HG03439 (cell line): ENCODE data around the gene DONSON.

ENCODE experiments used
- ATAC-seq: cut with Tn5 transposase; IDR thresholded peaks from one replicate; pipeline ENCODE4 v1.9.1; 2021; ENCODE audit warnings: mild to moderate bottlenecking, moderate library complexity; ENCODE audit not compliant: unreplicated experiment

The DONSON gene

DNA sequence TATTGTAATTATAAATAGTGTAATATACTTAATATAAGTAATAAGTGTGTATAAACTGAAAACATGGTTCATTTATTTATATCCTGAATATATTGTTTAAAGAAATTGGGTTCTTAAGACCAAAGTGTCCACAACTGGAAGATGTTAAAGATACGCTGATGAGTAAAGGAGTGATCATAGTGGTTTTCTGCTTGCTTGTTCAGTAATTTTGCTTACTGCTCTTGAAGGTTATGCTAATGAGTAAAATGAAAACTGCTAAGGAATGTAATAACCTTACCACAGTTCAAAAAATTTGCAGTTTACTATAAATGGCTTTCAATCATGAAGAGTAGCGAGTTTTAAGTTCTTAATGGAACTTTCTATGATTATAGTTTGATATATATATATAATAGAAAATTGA lies 22.0 kb downstream of the DONSON start:
- ATAC-seq = no peak

DNA sequence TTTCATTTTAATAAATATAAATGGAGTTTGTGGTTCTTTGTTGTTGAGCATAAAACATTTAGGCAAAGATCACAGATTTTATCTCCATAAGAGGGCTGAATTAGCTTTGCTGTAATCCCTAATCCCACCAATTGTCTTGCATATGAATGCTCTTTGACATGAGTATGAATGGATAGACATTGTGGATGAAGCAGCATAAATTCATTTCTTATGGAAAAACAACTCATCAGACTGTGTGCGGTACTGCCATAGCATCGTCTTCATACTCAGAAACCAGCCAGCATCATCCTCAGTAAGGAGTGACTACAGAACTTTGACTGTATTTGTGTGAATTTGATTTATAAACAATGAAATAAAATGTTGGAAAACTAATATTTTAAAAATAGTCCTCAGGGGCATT lies 26.1 kb downstream of the DONSON start:
- ATAC-seq = no peak

DNA sequence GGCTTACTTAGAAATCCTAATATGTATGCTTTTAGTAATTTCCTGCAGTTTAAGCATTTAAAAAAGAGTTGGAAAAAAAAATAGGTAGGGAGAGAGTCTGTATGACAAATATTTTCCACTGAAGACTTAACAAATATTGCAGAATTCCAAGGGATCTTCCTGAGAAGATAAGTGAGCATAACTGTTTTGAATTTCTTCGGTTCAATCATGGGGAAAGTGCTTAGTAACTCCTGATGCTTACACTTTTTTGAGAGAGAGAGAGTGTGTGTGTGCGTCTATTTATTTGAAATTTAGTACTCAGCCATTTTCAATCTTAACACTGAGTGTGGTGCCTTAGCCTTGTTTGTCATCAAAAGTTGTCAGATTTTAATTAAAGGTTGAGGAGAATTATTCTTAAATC lies 27.1 kb downstream of the DONSON start:
- no peak for ATAC-seq

DNA sequence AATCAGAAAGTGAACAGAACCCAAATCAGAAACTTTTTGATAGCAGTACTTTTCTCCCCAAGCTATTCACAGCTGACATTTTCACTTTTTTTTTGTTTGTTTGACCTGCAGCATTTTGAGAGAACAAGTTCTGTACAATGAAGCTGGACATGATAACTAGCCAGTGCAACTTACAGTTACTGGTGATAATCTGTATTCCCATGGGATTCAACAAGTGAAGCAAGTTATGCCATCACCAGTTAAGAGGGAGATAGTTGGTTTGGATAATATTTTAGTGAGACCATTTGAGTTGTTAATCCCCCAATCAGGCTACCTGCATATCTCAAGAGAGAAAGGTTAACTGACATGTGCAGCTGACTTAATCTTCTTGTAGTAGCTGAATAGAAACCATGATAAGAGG lies 27.5 kb downstream of the DONSON start:
- ATAC-seq = no peak

DNA sequence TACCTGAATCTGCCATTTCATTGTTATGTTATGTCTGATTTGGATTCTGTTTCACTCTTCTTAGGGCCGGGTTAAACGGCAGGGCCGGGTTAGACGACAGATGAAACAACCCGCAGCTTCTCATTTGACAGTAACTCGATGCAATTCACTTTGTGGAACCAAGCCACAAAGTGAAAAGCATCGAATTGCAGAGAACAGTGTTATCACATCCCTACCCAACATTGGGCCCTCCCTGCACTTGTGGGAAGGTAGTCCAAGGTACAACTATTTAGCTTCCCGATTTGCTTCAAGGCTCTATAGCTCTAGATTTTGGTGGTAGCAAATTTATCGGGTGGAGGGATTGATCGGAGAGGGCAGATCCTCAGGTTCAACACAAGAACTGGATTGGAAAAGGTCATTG lies 28.7 kb downstream of the DONSON start:
- no peak for ATAC-seq

DNA sequence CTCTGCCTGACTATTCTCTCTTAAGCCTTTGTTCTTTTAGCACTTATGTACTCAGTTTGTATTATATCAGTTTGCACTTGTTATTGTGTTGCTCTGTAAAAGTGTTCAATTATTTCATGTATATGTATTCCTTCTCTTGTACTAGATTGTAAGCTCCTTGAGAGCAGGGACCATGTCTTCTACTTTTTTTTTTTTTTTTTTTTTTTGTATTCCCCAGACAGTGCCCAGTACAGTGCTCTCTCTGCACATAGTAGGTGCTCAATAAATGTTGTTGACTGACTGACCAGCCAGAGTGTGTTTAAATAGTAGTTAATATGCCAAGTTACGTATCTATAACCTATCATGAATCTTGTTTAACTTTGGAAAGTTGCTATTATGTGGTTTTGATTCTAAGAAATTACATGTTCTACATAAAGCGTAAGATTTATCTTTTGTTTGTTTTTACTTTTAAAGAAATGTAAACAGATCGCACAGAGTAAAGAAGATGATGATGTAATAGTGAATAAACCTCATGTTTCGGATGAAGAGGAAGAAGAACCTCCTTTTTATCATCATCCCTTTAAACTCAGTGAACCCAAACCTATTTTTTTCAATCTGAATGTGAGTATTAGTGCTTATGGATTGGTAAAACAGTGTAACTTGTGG lies 29.6 kb downstream of the DONSON start:
- no peak for ATAC-seq

DNA sequence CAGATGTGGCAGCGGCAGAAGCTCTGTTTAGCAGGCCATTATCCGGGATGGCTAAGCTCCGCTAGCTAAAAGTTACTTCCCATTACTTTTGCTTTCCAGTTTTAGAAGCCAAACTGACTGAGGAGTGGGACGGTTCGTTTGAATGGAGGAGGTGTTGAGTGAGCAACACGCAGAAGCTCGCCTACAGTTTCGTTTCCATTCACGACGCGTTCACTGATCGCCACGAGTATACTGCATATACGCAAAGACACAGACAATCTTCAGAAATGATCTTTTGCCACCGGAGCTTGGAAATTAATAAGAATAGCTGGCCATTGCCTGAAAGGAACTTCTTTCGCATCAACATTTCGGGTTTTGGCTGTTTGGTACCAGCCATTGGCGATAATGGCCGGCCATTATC lies 31.0 kb downstream of the DONSON start:
- no peak for ATAC-seq

DNA sequence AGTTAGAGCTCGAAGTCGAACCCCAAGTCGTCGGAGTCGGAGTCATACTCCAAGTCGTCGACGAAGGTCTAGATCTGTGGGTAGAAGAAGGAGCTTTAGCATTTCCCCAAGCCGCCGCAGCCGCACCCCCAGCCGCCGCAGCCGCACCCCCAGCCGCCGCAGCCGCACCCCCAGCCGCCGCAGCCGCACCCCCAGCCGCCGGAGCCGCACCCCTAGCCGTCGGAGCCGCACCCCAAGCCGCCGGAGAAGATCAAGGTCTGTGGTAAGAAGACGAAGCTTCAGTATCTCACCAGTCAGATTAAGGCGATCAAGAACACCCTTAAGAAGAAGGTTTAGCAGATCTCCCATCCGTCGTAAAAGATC lies 33.5 kb downstream of the DONSON start:
- ATAC-seq = no peak

DNA sequence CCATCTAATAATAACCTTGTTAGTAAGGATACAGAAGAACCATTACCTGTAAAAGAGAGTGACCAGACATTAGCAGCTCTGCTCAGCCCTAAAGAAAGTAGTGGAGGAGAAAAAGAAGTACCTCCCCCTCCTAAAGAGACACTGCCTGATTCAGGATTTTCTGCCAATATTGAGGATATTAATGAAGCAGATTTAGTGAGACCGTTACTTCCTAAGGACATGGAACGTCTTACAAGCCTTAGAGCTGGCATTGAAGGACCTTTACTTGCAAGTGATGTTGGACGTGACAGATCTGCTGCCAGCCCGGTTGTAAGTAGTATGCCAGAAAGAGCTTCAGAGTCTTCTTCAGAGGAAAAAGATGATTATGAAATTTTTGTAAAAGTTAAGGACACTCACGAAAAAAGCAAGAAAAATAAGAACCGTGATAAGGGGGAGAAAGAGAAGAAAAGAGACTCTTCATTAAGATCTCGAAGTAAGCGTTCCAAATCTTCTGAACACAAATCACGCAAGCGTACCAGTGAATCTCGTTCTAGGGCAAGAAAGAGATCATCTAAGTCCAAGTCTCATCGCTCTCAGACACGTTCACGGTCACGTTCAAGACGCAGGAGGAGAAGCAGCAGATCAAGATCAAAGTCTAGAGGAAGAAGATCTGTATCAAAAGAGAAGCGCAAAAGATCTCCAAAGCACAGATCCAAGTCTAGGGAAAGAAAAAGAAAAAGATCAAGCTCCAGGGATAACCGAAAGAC lies 34.1 kb downstream of the DONSON start:
- ATAC-seq = no peak

DNA sequence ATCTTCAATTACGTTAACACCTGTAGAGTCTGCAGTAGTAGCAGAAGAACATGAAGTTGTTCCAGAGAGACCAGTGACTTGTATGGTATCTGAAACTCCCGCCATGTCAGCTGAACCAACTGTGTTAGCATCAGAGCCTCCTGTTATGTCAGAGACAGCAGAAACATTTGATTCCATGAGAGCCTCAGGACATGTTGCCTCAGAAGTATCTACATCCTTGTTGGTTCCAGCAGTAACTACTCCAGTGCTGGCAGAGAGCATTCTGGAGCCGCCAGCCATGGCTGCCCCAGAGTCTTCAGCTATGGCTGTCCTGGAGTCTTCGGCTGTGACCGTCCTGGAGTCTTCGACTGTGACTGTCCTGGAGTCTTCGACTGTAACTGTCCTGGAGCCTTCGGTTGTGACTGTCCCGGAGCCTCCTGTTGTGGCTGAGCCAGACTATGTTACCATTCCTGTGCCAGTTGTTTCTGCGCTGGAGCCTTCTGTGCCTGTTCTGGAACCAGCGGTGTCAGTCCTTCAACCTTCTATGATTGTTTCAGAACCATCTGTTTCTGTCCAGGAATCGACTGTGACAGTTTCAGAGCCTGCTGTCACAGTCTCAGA lies 35.4 kb downstream of the DONSON start:
- ATAC-seq = no peak

DNA sequence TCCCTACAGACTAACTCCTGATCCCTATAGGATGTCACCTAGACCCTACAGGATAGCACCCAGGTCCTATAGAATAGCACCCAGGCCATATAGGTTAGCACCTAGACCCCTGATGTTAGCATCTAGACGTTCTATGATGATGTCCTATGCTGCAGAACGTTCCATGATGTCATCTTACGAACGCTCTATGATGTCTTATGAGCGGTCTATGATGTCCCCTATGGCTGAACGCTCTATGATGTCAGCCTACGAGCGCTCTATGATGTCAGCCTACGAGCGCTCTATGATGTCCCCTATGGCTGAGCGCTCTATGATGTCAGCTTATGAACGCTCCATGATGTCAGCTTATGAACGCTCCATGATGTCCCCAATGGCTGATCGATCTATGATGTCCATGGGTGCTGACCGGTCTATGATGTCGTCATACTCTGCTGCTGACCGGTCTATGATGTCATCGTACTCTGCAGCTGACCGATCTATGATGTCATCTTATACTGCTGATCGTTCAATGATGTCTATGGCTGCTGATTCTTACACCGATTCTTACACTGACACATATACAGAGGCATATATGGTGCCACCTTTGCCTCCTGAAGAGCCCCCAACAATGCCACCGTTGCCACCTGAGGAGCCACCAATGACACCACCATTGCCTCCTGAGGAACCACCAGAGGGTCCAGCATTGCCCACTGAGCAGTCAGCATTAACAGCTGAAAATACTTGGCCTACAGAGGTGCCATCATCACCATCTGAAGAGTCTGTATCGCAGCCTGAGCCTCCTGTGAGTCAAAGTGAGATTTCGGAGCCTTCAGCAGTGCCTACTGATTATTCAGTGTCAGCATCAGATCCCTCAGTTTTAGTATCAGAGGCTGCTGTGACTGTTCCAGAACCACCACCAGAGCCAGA lies 36.1 kb downstream of the DONSON start:
- no peak for ATAC-seq

DNA sequence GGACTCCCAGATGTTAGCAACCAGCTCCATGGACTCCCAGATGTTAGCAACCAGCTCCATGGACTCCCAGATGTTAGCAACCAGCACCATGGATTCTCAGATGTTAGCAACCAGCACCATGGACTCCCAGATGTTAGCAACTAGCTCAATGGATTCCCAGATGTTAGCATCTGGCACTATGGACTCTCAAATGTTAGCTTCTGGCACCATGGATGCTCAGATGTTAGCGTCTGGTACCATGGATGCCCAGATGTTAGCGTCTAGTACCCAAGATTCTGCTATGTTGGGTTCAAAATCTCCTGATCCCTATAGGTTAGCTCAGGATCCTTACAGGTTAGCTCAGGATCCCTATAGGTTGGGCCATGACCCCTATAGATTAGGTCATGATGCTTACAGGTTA lies 36.8 kb downstream of the DONSON start:
- ATAC-seq = no peak

DNA sequence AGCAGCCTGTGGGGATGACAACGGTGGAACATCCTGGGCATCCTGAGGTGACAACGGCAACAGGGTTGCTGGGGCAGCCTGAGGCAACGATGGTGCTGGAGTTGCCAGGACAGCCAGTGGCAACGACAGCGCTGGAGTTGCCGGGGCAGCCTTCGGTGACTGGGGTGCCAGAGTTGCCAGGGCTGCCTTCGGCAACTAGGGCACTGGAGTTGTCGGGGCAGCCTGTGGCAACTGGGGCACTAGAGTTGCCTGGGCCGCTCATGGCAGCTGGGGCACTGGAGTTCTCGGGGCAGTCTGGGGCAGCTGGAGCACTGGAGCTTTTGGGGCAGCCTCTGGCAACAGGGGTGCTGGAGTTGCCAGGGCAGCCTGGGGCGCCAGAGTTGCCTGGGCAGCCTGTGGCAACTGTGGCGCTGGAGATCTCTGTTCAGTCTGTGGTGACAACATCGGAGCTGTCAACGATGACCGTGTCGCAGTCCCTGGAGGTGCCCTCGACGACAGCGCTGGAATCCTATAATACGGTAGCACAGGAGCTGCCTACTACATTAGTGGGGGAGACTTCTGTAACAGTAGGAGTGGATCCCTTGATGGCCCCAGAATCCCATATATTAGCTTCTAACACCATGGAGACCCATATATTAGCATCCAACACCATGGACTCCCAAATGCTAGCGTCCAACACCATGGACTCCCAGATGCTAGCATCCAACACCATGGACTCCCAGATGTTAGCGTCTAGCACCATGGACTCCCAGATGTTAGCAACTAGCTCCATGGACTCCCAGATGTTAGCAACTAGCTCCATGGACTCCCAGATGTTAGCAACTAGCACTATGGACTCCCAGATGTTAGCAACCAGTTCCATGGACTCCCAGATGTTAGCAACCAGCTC lies 37.5 kb downstream of the DONSON start:
- no peak for ATAC-seq

DNA sequence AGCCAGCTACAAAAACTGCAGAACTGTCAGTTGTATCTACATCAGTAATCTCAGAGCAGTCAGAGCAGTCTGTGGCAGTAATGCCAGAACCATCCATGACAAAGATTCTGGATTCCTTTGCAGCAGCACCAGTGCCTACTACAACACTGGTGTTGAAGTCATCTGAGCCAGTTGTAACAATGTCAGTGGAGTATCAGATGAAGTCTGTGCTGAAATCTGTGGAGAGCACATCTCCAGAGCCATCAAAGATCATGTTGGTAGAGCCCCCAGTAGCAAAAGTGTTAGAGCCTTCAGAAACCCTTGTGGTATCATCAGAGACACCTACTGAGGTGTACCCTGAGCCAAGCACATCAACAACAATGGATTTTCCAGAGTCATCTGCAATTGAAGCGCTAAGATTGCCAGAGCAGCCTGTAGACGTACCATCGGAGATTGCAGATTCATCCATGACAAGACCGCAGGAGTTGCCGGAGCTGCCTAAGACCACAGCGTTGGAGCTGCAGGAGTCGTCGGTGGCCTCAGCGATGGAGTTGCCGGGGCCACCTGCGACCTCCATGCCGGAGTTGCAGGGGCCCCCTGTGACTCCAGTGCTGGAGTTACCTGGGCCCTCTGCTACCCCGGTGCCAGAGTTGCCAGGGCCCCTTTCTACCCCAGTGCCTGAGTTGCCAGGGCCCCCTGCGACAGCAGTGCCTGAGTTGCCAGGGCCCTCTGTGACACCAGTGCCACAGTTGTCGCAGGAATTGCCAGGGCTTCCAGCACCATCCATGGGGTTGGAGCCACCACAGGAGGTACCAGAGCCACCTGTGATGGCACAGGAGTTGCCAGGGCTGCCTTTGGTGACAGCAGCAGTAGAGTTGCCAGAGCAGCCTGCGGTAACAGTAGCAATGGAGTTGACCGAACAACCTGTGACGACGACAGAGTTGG lies 38.4 kb downstream of the DONSON start:
- ATAC-seq = no peak

DNA sequence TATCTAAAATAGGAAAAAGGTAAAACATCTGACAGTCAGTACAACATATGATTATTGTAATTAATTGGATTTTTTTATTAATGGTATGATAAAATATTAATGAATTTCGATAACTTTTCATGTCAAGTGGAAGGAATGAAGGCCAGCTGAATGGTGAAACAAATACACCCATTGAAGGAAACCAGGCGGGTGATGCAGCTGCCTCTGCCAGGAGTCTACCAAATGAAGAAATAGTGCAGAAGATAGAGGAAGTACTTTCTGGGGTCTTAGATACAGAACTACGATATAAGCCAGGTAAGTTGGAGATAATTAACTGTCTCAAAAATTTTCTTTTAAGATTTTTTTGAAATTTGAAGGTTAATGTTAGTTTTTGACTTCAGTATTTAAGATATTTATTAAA lies 42.4 kb downstream of the DONSON start:
- no peak for ATAC-seq

DNA sequence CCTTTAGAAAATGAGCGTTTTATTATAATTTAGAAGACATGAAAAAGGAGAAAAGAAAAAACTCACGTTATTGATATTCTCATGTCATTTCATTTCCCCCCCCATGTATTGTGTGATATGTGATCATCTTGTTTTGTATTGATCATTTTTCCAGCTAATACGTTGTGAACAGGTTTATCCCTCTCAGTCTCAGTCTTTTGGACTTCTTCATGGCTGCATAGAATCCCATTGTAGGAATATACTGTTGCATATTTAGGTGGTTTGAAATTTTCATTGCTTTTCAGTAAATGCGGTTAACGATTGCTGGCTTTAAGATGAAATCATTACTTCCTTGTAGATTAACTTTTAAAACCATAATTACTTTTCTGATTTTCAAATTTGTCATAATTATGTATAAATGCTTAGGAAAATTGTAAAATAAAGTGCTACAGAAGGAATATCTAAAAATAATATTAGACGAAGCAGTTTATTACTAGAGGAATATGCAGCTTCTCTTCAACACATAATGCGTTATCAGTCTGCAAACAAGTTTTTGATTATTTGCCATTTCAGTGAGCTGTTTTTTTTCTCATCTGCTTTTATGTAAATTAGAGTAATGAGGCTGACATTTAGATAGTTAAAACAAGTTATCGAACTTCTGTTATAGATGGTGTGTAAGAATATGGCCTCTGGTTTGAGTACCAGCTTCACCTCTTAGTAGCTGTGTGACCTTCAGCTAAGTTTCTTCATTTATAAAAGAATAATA lies 43.9 kb downstream of the DONSON start:
- no peak for ATAC-seq

DNA sequence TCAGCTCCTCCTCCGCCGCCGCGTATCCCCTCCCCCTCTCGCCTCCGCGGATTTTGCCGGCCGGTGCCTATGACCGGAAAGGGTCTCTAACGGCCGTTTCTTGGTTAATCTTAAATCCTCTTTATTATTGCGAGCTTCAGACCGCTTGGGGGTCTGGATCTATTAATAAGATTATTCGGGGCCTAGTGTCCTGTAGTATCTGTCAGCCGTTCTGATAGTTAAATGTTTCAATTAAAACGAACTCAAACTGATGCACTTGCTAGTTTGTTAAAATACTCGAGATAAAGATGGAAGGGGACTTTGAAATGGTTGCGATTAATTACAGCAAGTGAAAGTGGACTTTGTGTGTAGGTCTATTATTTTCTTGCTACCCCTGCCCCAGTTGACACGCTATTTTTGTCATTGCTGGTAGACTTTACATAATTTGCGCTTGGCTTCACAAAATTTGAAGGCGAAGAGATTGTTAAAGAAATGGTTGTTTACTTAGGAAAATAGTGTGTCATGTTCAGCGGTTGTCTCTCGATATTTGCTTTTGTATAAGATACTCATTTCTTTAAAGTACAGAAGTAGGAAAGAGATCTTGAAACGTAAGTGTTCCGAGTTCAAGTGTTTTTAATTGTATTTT lies 44.9 kb downstream of the DONSON start:
- ATAC-seq = peak; percentile 15
